Left hindlimb (tissue), 1 donor: Measurements from ENCODE around the gene SNX13.

Source experiments
- DNase-seq: peaks from one replicate; pipeline ENCODE4 v3.0.0-alpha.2; 2018

SNX13 gene

DNA sequence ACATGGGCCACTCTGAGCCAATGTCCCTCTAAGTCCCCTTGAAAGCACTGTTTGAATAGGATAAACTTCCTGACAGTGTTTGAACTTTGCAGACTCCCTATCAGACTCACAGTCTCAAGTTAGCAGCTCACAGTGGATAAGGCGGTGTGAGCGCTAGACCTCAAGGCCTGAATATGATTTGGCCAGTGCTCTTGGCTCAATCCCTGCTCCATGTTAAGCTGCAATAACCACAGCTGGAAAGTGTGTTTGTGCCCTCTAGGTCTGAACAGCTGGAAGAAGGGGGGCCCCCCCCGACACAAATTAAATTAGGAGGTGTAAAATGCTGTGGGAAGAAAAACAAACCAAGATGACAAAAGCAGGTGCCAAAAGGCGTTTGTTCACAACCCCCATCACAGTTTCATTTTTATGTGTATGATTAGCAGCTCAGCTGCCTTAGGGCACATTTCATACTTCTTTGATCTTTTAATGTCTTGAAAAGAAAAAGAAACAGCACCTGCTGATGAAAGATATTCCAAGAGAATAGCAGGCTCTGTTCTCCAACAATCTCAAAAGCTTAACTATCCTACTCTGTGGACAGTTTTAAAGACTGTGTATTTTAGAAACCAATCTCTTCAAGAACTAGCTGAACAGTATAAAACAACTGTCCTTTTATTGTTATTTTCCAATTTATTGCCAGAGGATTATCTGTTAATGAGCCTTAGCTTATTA, 167.6 kb downstream of the SNX13 start:
- no peak for DNase-seq

GRCh38 chr7:17771901-17772408, 168.3 kb downstream of the SNX13 start:
- no peak for DNase-seq

DNA sequence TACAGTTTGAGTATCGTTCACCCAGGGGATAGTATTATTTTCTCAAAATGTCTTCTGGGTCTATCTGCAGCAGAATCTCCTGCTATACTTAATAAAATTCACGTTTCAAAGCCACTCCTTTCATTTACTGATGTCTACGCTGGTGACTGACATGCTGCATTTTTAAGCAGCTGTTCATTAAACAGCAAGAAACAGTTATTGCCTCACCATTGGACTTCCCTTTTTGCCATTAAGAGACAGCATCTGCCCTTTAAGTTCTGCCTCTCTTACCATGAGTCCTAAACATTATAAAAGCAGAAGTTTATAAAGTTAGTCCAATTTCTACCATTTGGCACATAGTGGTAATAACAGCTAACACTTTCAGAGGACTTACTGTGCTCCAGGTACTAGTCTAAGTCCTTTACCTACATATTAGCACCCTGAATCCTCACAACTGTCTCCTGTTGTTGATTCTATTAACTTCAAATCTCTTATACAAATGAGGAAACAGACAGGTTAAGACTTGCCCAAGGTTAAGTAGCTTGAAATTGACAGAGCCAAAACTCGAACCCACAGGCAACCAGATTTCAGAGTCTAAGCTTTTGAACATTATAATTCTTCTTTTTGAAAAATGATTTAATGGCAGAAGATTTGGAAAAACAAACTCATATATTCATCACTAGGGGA, 169.5 kb downstream of the SNX13 start:
- DNase-seq = no peak

GRCh38 chr7:17769918-17770317, 170.4 kb downstream of the SNX13 start:
- peak; percentile 53 for DNase-seq

- DNase-seq = no peak
These were observed 182.3 kb downstream of the SNX13 start for GRCh38 chr7:17758008-17758407.

DNA sequence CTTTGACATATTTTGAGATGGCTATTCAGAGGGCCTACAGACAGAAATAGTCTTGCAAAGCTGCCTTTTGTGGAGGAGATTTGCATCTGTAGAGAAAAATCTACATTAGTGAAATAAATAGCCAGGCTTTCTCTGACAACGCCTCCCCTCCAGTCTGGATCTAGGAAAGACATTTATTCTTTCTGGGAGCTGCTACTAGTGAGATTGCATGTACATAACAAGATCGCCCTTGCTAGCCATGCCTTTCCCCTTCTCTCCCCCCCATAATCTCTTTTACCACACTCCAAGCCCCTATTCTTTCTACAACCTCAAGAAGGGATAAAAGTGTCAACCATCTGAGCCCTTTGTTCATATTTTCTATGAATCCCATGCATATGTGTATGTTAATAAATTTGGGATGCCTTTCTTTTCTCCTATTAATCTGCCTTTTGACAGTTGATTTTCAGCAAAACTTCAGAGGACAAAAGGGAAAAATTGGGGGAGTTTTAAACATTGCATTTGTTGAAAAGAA, 194.2 kb downstream of the SNX13 start:
- DNase-seq = no peak

- DNase-seq = no peak
These were observed 194.7 kb downstream of the SNX13 start for GRCh38 chr7:17745610-17746009.

DNA sequence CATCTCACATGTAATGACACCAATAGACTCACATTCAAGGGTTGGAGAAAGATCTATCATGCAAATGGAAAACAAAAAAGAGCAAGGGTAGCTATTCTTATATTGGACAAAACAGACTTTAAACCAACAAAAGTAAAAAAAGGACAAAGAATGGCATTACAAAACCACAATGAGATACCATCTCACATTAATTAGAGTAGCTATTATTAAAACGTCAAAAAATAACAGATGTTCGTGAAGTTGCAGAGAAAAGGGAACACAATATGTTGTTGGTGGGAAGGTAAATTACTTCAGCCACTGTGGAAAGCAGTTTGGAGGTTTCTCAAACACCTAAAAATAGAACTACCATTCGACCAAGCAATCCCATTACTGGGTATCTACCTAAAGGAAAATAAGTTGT, 197.0 kb downstream of the SNX13 start:
- no peak for DNase-seq

DNA sequence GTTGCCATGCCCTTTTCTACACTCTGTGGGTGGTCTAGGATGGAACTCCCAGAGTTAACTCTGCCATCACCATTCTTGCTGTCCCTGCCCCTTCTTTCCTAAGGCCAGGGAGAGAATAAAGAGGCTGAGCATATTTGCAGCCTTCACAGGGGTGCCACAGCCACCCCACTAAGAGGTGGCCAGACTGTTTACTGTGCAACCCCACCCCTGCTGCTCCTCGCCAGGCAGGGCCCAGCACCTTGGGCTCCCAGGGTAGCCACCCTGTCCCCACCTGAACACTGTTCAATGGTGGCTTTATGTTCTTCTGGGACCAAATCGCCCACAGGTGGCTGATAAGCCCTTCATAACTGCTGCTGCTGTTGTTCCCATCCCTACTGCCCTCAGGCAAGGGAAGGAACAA, 198.9 kb downstream of the SNX13 start:
- DNase-seq = no peak
